ENCODE measurements around the gene USP35. TPM values are rescaled to one million over a fixed set of nuclear protein-coding genes. Genes with fewer than 3 reads are reported as not detected.

Gene USP35
- polyA plus RNA-seq, 3 donors = 0.42 to 7.6 (median 0.63) TPM

GRCh38 chr11:78250099-78250498 lies 61.4 kb downstream of the USP35 start:
- Histone ChIP-seq H4K20me1 (ENCODE audit: insufficient read depth, low read length) (peaks cover 92% of the 10 kb centered on the region), H3K4me1 (ENCODE audit: control insufficient read depth in 1 of 2, insufficient read depth in 2 of 2, low read length in 2 of 2) (no peaks in the 10 kb centered on the region), H3K4me2 (replicated peaks; ENCODE audit: extremely low read depth, low read length, poor library complexity, severe bottlenecking) (no peak overlapping the region), H3K27me3 (ENCODE audit: control insufficient read depth in 2 of 2, insufficient read depth in 2 of 2, low read length in 2 of 2) (no peaks in the 10 kb centered on the region), H3K9ac (ENCODE audit: insufficient read depth, low read length, poor library complexity, severe bottlenecking) (no peak overlapping the region), H2AFZ (ENCODE audit: insufficient read depth, low read depth, low read length, poor library complexity, severe bottlenecking) (no peak overlapping the region), H3K4me3 (replicated peaks in 1 of 3; ENCODE audit: low read depth in 2 of 3, low read length in 3 of 3) (no peak overlapping the region), H3K79me2 (ENCODE audit: insufficient read depth, low read length) (peaks cover 63% of the 10 kb centered on the region), H3K9me3 (replicated peaks in 1 of 2; ENCODE audit: control insufficient read depth in 1 of 2, insufficient read depth in 1 of 2, low read length in 2 of 2) (no peaks in the 10 kb centered on the region), H3K36me3 (replicated peaks in 1 of 2; ENCODE audit: control insufficient read depth in 1 of 2, insufficient read depth in 2 of 2, low read length in 2 of 2) (peaks cover 26 to 63% of the 10 kb centered on the region in 2 donors), H3K27ac (ENCODE audit: low read depth in 1 of 2, low read length in 2 of 2) (peak overlapping the region in 1 of 2 donors; percentile 29)
- H3K4me1 Mint-ChIP-seq = peaks cover 19% of the 10 kb centered on the region
- H3K4me3 Mint-ChIP-seq = no peak overlapping the region
- H3K36me3 Mint-ChIP-seq = peaks cover 47 to 62% of the 10 kb centered on the region in 2 donors
- TF ChIP-seq, protein P1, sequence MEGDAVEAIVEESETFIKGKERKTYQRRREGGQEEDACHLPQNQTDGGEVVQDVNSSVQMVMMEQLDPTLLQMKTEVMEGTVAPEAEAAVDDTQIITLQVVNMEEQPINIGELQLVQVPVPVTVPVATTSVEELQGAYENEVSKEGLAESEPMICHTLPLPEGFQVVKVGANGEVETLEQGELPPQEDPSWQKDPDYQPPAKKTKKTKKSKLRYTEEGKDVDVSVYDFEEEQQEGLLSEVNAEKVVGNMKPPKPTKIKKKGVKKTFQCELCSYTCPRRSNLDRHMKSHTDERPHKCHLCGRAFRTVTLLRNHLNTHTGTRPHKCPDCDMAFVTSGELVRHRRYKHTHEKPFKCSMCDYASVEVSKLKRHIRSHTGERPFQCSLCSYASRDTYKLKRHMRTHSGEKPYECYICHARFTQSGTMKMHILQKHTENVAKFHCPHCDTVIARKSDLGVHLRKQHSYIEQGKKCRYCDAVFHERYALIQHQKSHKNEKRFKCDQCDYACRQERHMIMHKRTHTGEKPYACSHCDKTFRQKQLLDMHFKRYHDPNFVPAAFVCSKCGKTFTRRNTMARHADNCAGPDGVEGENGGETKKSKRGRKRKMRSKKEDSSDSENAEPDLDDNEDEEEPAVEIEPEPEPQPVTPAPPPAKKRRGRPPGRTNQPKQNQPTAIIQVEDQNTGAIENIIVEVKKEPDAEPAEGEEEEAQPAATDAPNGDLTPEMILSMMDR (IDR thresholded peaks at IDR 0.05) = no peak
- peaks cover 0 to 4% (median 0%) of the 10 kb centered on the region in 7 donors for H3K9me3 Mint-ChIP-seq
- H3K27me3 Mint-ChIP-seq (ENCODE audit: low read depth in 3 of 3) = no peaks in the 10 kb centered on the region
- DNase-seq = no peak
- 98% methylated on average over 4 of the region's 8 CpGs for WGBS (ENCODE audit: insufficient coverage)
- intact Hi-C loops (cut with micrococcal nuclease) = no loop called here
- peak overlapping the region in 4 of 7 donors; percentile 26 to 78 (median 59) for H3K27ac Mint-ChIP-seq

DNA sequence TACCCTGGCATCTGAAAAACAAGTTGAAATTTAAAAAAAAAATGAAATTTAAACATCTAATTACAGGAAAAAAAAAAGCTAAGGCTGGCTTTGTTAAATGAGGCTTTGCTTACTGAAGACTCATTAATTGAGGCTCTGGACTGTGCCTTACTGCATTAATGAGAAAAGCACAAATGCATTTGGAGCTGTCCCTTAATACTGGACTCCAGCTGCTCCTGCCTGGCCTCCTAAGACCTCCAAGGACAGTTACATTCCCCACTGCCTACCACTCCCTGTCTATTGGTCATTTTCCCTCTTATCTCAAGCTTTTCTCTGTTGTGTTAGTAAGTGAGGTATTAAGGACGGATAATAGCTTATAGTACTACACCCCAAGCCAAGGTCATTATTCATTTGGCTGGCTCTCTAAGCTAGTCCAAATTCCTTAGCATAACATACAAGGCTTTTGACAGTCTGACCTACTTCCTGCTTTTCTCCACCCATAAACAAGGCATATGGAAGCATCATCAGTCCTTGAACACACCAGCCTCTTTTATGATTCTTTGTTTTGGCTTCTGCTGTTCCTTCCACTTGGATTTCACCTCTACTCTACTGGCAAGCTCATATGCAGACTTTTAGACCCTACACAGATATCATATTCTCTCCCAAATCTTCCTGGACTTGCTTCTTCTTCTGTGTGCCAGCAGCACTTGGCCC lies 62.5 kb downstream of the USP35 start:
- Histone ChIP-seq H3K4me3 (replicated peaks in 1 of 3; ENCODE audit: low read depth in 2 of 3, low read length in 3 of 3) (no peak overlapping the region), H3K27me3 (ENCODE audit: control insufficient read depth in 2 of 2, insufficient read depth in 2 of 2, low read length in 2 of 2) (no peaks in the 10 kb centered on the region), H3K79me2 (ENCODE audit: insufficient read depth, low read length) (peaks cover 70% of the 10 kb centered on the region), H2AFZ (ENCODE audit: insufficient read depth, low read depth, low read length, poor library complexity, severe bottlenecking) (no peak overlapping the region), H3K4me2 (replicated peaks; ENCODE audit: extremely low read depth, low read length, poor library complexity, severe bottlenecking) (no peak overlapping the region), H4K20me1 (ENCODE audit: insufficient read depth, low read length) (peaks cover 94% of the 10 kb centered on the region), H3K9me3 (replicated peaks in 1 of 2; ENCODE audit: control insufficient read depth in 1 of 2, insufficient read depth in 1 of 2, low read length in 2 of 2) (no peaks in the 10 kb centered on the region), H3K4me1 (ENCODE audit: control insufficient read depth in 1 of 2, insufficient read depth in 2 of 2, low read length in 2 of 2) (no peaks in the 10 kb centered on the region), H3K27ac (ENCODE audit: low read depth in 1 of 2, low read length in 2 of 2) (peak overlapping the region in 1 of 2 donors; percentile 32), H3K9ac (ENCODE audit: insufficient read depth, low read length, poor library complexity, severe bottlenecking) (no peak overlapping the region), H3K36me3 (replicated peaks in 1 of 2; ENCODE audit: control insufficient read depth in 1 of 2, insufficient read depth in 2 of 2, low read length in 2 of 2) (peaks cover 26 to 58% of the 10 kb centered on the region in 2 donors)
- H3K27ac Mint-ChIP-seq = peak overlapping the region in 5 of 7 donors; percentile 10 to 44 (median 42)
- intact Hi-C loops (cut with micrococcal nuclease) = no loop called here
- peaks cover 0 to 4% (median 0%) of the 10 kb centered on the region in 7 donors for H3K9me3 Mint-ChIP-seq
- no peak overlapping the region for H3K4me3 Mint-ChIP-seq
- no peaks in the 10 kb centered on the region for H3K27me3 Mint-ChIP-seq (ENCODE audit: low read depth in 3 of 3)
- WGBS (ENCODE audit: insufficient coverage) = no CpG with 5 or more reads among the region's 1 CpG
- peaks cover 20% of the 10 kb centered on the region for H3K4me1 Mint-ChIP-seq
- no peak for DNase-seq
- H3K36me3 Mint-ChIP-seq = peaks cover 49 to 66% of the 10 kb centered on the region in 2 donors
- TF ChIP-seq, protein P1 (IDR thresholded peaks at IDR 0.05) = no peak
